HepG2 (cell line): ENCODE measurements around the gene CRMP1. TPM values are rescaled to one million over a fixed set of nuclear protein-coding genes. Genes with fewer than 3 reads are reported as not detected.

ENCODE experiments used
- ATAC-seq: fragments of 200-7000 bp; cut with Tn5 transposase; 3 replicates; pipeline ENCODE4 v1.9.1; 2020; ENCODE audit warnings: mild to moderate bottlenecking, moderate library complexity
- BruUV-seq: library from RNA; stranded (reverse); fragments of 400-500 nt; replicated peaks from 2 replicates; lab custom pipeline; 2021; lab: Mats Ljungman, UMichigan
- CTCF ChIA-PET: fragments of 300-600 bp; formaldehyde crosslinking; extraction: SDS; loops from one replicate; lab custom pipeline; 2021; ENCODE audit warnings: low total read pairs, inconsistent platforms, low intra/inter-chr PET ratio; lab: Yijun Ruan, JAX
- POLR2A ChIA-PET: fragments of 350-600 bp; sonication (Branson Sonifier 250); formaldehyde crosslinking; loops from one replicate; lab custom pipeline; 2020; ENCODE audit warnings: antibody characterized with exemption, inconsistent platforms; lab: Yijun Ruan, JAX
- DNase-seq: peaks from one replicate; pipeline ENCODE4 v3.0.0-alpha.2; 2015; ENCODE audit warnings: low spot score
- FAIRE-seq: peaks from 3 replicates; lab custom pipeline; 2011; peaks lifted over from hg19 to GRCh38; lab: Jason Lieb, UNC
- H2AFZ ChIP-seq: one replicate; pipeline ENCODE4 v1.6.1; 2011; ENCODE audit warnings: low read length, inconsistent platforms
- H3K27ac ChIP-seq: fragments of 300-600 bp; 3 replicates; pipeline ENCODE4 v1.8.0; 2011; ENCODE audit warnings: mixed run types, mild to moderate bottlenecking, mixed read lengths, low read length, inconsistent platforms; ENCODE audit not compliant: insufficient read depth; ENCODE audit errors: extremely low read length
- H3K27me3 ChIP-seq, 2 experiments: fragments of 200-600 bp in 1 of 2; 2 replicates in 1 of 2; 3 replicates in 1 of 2; pipeline versions ENCODE4 v1.6.0 to v1.8.0; 2011; ENCODE audit warnings: low read length in 2 of 2, mild to moderate bottlenecking in 2 of 2, moderate library complexity in 2 of 2, inconsistent platforms in 1 of 2; ENCODE audit not compliant: insufficient read depth in 2 of 2, control insufficient read depth in 1 of 2
- H3K36me3 ChIP-seq, 2 experiments: fragments of 200-600 bp in 1 of 2; replicated peaks in 1 of 2; 2 replicates in 1 of 2; 3 replicates in 1 of 2; pipeline versions ENCODE4 v1.5.1 to v1.8.0; 2011; ENCODE audit warnings: low read length in 2 of 2, inconsistent platforms in 1 of 2; ENCODE audit not compliant: insufficient read depth in 2 of 2, control insufficient read depth in 1 of 2
- H3K4me1 ChIP-seq: 2 replicates; pipeline ENCODE4 v1.5.1; 2012; ENCODE audit warnings: low read length, inconsistent platforms; ENCODE audit not compliant: insufficient read depth
- H3K4me2 ChIP-seq: 2 replicates; pipeline ENCODE4 v1.6.0; 2011; ENCODE audit warnings: low read depth, low read length, inconsistent platforms
- H3K4me3 ChIP-seq, 3 experiments: fragments of 200-600 bp in 1 of 3; sonication (generic), shearing (Covaris generic) in 1 of 3; replicated peaks in 1 of 3; 2 replicates each; pipeline ENCODE4 v1.5.1; 2011 to 2016; ENCODE audit warnings: low read length in 3 of 3, inconsistent platforms in 2 of 3, low read depth in 2 of 3, mild to moderate bottlenecking in 2 of 3, control low read depth in 1 of 3, mixed read lengths in 1 of 3; ENCODE audit not compliant: insufficient read depth in 1 of 3
- H3K79me2 ChIP-seq: one replicate; pipeline ENCODE4 v1.6.1; 2011; ENCODE audit warnings: low read length, inconsistent platforms; ENCODE audit not compliant: insufficient read depth
- H3K9ac ChIP-seq: 2 replicates; pipeline ENCODE4 v1.6.0; 2011; ENCODE audit warnings: mild to moderate bottlenecking, low read depth, low read length, inconsistent platforms; ENCODE audit not compliant: insufficient read depth
- H3K9me3 ChIP-seq: 2 replicates; pipeline ENCODE4 v1.5.1; 2012; ENCODE audit warnings: mild to moderate bottlenecking, low read length
- H4K20me1 ChIP-seq: 2 replicates; pipeline ENCODE4 v1.6.0; 2011; ENCODE audit warnings: inconsistent platforms, mild to moderate bottlenecking, low read length, moderate library complexity; ENCODE audit not compliant: insufficient read depth
- KLF12 ChIP-seq: sonication (generic); formaldehyde crosslinking; IDR thresholded peaks from 2 replicates; pipeline ENCODE4 v1.4.0; 2020; ENCODE audit warnings: missing genetic modification reagents, borderline replicate concordance
- MTA1 ChIP-seq: sonication (generic); formaldehyde crosslinking; IDR thresholded peaks from 2 replicates; pipeline ENCODE4 v1.4.0; 2020; ENCODE audit warnings: missing genetic modification reagents, mild to moderate bottlenecking, borderline replicate concordance
- PLSCR1 ChIP-seq: sonication (generic); formaldehyde crosslinking; IDR thresholded peaks from 2 replicates; pipeline ENCODE4 v1.5.0; 2020; ENCODE audit warnings: missing genetic modification reagents, mild to moderate bottlenecking, borderline replicate concordance
- SETDB1 ChIP-seq: sonication (generic); formaldehyde crosslinking; IDR thresholded peaks from 2 replicates; pipeline ENCODE4 v1.5.1; 2020; ENCODE audit warnings: missing genetic modification reagents, mild to moderate bottlenecking, borderline replicate concordance
- ZFP82 ChIP-seq: sonication (generic); formaldehyde crosslinking; IDR thresholded peaks from 2 replicates; pipeline ENCODE4 v1.5.1; 2020; ENCODE audit warnings: mild to moderate bottlenecking, missing genetic modification reagents, borderline replicate concordance
- ZNF207 ChIP-seq: fragments of 450-650 bp; IDR thresholded peaks from 2 replicates; pipeline ENCODE4 v1.6.1; 2016; ENCODE audit warnings: antibody characterized with exemption, borderline replicate concordance
- WGBS: methylation state at CpG from one replicate; pipeline ENCODE4 v1.1.6; 2017; ENCODE audit warnings: low lambda C conversion rate; 5-methylcytosine and 5-hydroxymethylcytosine counted together
- in situ Hi-C: cut with HindIII; loops from 2 replicates; pipeline ENCODE4 v1.10.0; 2017; ENCODE audit warnings: low pct_unique_long_range_greater_than_20kb; ENCODE audit not compliant: extremely low pct_ligation_motif_present
- intact Hi-C: fragments of 100-400 bp; cut with micrococcal nuclease; formaldehyde crosslinking; loops from one replicate; pipeline ENCODE4 v1.10.0; 2022; ENCODE audit not compliant: unreplicated experiment
- polyA plus RNA-seq, 8 experiments: library from polyadenylated mRNA; depleted of rRNA in 3 of 8; stranded (reverse) in 7 of 8; unstranded in 1 of 8; fragments of >200 nt; fragmentation: Illumina TruSeq in 4 of 8; extraction: Trizol in 4 of 8; gene quantifications; 2 replicates each; pipeline versions ENCODE4 v1.2.1 to v1.2.3, GENCODE V29; 2011 to 2016; ENCODE audit warnings: low read depth in 4 of 8, missing spikeins in 1 of 8, mixed read lengths in 1 of 8; ENCODE audit not compliant: insufficient read depth in 1 of 8
- total RNA-seq, 5 experiments: library from RNA; depleted of rRNA; stranded (reverse); fragments of >200 nt; fragmentation: Illumina TruSeq; extraction: Trizol; gene quantifications; 2 replicates each; pipeline ENCODE4 v1.2.3, GENCODE V29; 2016; ENCODE audit warnings: low read depth in 1 of 5
- TF ChIP-seq, protein P1 (sequence below): IDR thresholded peaks from 2 replicates; pipeline ENCODE4 v1.6.1; 2016; ENCODE audit warnings: missing compliant biosample characterization, missing genetic modification reagents, borderline replicate concordance
- TF ChIP-seq, protein P2 (sequence below): sonication (generic); formaldehyde crosslinking; IDR thresholded peaks from 2 replicates; pipeline ENCODE4 v1.5.0; 2020; ENCODE audit warnings: missing genetic modification reagents
- TF ChIP-seq, protein P3 (sequence below): sonication (generic); formaldehyde crosslinking; IDR thresholded peaks from 2 replicates; pipeline ENCODE4 v1.4.0; 2020; ENCODE audit warnings: missing genetic modification reagents, borderline replicate concordance

Gene CRMP1
- total and polyA plus RNA-seq, 2 of the 13 experiments (the other 11 are each of a cell fraction or from before 2014, with no cell fraction given): not detected

DNA sequence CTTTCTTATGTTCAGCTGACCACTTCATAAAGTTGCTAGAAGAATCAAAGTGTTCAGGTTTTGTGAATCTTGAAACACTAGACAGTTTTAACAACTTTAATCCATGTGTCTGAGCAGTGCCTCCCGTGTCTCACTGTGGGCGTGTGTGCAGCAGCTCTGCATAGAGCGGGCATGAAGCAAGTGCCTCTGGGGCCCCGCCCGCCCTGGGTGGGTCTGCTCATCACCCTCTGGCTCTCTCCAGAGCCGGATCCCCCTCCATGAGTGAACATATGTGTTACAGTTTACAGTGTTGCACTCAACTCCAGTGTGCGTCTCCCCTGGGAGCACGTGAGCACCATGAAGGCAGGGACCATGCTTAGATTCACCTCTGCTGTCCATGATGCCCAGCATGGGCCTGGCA lies 37.6 kb upstream of the CRMP1 start:
- H3K36me3 ChIP-seq: no peaks in the 10 kb centered on the region
- ATAC-seq (no peak), DNase-seq (no peak), FAIRE-seq (no peak)
- H3K27ac ChIP-seq: no peak overlapping the region
- ChIA-PET POLR2A (no interaction called here), CTCF (no interaction called here)
- H3K4me1 ChIP-seq: no peaks in the 10 kb centered on the region
- intact Hi-C loops: no loop called here
- no peaks in the 10 kb centered on the region for H4K20me1 ChIP-seq
- H3K79me2 ChIP-seq: no peaks in the 10 kb centered on the region
- no TSS peak for BruUV-seq
- WGBS: 32% methylated on average over 4 of the region's 8 CpGs
- no peak overlapping the region for H3K9ac ChIP-seq
- no peak overlapping the region for H3K4me3 ChIP-seq
- TF ChIP-seq ZFP82 (CRISPR knock-in tag) (no peak), SETDB1 (CRISPR knock-in tag) (no peak), ZNF207 (no peak), KLF12 (no peak)
- TF ChIP-seq, protein P1, sequence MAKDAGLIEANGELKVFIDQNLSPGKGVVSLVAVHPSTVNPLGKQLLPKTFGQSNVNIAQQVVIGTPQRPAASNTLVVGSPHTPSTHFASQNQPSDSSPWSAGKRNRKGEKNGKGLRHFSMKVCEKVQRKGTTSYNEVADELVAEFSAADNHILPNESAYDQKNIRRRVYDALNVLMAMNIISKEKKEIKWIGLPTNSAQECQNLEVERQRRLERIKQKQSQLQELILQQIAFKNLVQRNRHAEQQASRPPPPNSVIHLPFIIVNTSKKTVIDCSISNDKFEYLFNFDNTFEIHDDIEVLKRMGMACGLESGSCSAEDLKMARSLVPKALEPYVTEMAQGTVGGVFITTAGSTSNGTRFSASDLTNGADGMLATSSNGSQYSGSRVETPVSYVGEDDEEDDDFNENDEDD (CRISPR knock-in tag): no peak
- peaks cover 4 to 49% of the 10 kb centered on the region in 2 experiments; a peak in 4 of 5 replicates for H3K27me3 ChIP-seq
- H3K9me3 ChIP-seq: no peaks in the 10 kb centered on the region
- in situ Hi-C loops: no loop called here
- H2AFZ ChIP-seq: no peak overlapping the region
- no peak overlapping the region for H3K4me2 ChIP-seq

GRCh38 chr4:5928844-5929420 lies 36.0 kb upstream of the CRMP1 start:
- Histone ChIP-seq H3K4me3 (no peak overlapping the region), H3K4me2 (no peak overlapping the region), H3K27ac (no peak overlapping the region), H3K27me3 (peaks cover 4 to 43% of the 10 kb centered on the region in 2 experiments; a peak in 4 of 5 replicates)
- CTCF ChIA-PET: no interaction called here
- 2% methylated on average over 8 of the region's 8 CpGs for WGBS
- DNase-seq: no peak
- no peak for TF ChIP-seq PLSCR1 (CRISPR knock-in tag)
- TF ChIP-seq MTA1: no peak
- TF ChIP-seq, protein P2, sequence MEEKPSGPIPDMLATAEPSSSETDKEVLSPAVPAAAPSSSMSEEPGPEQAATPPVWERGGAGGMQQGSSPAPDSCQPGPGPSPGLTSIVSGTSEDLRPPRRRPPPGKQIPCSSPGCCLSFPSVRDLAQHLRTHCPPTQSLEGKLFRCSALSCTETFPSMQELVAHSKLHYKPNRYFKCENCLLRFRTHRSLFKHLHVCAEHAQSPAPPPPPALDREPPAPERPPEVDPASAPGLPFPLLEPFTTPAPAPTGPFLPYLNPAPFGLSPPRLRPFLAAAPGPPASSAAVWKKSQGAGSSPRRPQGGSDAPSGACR (CRISPR knock-in tag): no peak
- TF ChIP-seq, protein P3, sequence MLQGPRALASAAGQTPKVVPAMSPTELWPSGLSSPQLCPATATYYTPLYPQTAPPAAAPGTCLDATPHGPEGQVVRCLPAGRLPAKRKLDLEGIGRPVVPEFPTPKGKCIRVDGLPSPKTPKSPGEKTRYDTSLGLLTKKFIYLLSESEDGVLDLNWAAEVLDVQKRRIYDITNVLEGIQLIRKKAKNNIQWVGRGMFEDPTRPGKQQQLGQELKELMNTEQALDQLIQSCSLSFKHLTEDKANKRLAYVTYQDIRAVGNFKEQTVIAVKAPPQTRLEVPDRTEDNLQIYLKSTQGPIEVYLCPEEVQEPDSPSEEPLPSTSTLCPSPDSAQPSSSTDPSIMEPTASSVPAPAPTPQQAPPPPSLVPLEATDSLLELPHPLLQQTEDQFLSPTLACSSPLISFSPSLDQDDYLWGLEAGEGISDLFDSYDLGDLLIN (CRISPR knock-in tag): no peak
- TF ChIP-seq, all 625 proteins: peak for 0
- no peaks in the 10 kb centered on the region for H3K36me3 ChIP-seq
- BruUV-seq: no TSS peak
- H3K4me1 ChIP-seq: no peaks in the 10 kb centered on the region
- no peak overlapping the region for H2AFZ ChIP-seq
- in situ Hi-C loops: no loop called here
- H3K79me2 ChIP-seq: no peaks in the 10 kb centered on the region
- H3K9ac ChIP-seq: no peak overlapping the region
- H3K9me3 ChIP-seq: no peaks in the 10 kb centered on the region
- intact Hi-C loops: no loop called here
- ATAC-seq (no peak), FAIRE-seq (no peak)
- POLR2A ChIA-PET: no interaction called here
- H4K20me1 ChIP-seq: no peaks in the 10 kb centered on the region
